Fibroblast of lung (primary cell): ENCODE results near the gene PLEKHA6.

Experiments
- CTCF ChIP-seq, 2 donors: IDR thresholded peaks in 1 of 2; conservative IDR thresholded peaks in 1 of 2; 1 replicate in 1 of 2; 2 replicates in 1 of 2; pipeline ENCODE4 v1.5.1; 2011 to 2012; ENCODE audit warnings: low read length in 2 of 2, control low read depth in 1 of 2, inconsistent platforms in 1 of 2, low read depth in 1 of 2, mild to moderate bottlenecking in 1 of 2
- EZH2 ChIP-seq: IDR thresholded peaks from 2 replicates; pipeline ENCODE4 v1.5.1; 2012; ENCODE audit warnings: low read length, control low read depth, mild to moderate bottlenecking; ENCODE audit errors: missing control alignments

GRCh38 chr1:204265665-204266064, 94.1 kb downstream of the PLEKHA6 start:
- no peak for TF ChIP-seq CTCF (conservative IDR thresholded peaks at IDR 0.05 in 1 of 2, IDR thresholded peaks at IDR 0.05 in 1 of 2; ENCODE audit: low read depth in 1 of 2, low read length in 2 of 2)
- TF ChIP-seq EZH2 = no peak
